NCI-H146 (cell line): Measurements from ENCODE around the gene ZFYVE19.
"Not testable (repeated sequence)": the region's sequence is repeated elsewhere in the genome, so short reads cannot be mapped to it uniquely, and the experiment has no call there.

Experiments
- DNase-seq: peaks from one replicate; lab custom pipeline; 2025; lab: John Stamatoyannopoulos, UW

Gene ZFYVE19

GRCh38 chr15:40847223-40847961, 40.5 kb downstream of the ZFYVE19 start:
- peak; percentile 39 for DNase-seq

- no peak for DNase-seq
Observed at GRCh38 chr15:40850576-40851112, 43.8 kb downstream of the ZFYVE19 start.

DNA sequence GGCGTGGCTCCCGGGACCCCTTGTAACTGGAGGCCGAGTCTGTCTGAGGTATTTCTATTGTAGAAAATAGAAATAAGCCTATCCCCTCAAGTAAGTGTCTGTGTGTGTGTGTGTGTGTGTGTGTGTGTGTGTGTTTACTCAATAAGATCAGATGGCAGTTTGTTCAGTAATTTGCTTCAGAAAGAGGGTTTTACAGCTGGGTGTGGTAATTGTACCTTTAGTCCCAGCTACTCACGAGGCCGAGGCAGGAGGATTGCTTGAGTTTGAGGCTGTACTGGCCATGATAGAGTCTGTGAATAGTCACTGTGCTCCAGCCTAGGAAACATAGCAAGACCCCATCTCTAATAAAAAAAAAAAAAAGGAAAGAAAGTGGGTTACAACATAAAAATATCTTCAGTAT, 45.6 kb downstream of the ZFYVE19 start:
- peak; percentile 11 for DNase-seq

DNA sequence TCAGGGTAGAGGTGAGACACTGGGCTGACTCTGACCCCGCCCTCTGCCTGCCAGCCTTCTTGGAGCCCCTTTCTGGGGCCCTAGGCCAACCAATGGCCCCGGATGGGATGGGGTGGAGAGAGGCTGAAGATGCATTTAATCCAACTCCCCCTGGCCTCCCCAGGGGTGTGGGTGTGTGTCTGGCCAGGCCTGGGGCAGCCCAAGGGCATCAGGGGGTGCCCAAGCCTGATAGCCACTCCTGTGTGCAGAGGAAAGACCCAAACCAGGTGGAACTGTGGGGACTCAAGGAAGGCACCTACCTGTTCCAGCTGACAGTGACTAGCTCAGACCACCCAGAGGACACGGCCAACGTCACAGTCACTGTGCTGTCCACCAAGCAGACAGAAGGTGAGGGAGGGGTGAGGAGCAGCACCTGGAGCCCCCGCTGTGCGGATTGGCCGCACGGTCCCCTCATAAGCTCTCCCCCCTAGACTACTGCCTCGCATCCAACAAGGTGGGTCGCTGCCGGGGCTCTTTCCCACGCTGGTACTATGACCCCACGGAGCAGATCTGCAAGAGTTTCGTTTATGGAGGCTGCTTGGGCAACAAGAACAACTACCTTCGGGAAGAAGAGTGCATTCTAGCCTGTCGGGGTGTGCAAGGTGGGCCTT, 46.5 kb downstream of the ZFYVE19 start:
- DNase-seq, result no peak

GRCh38 chr15:40854161-40854560, 47.3 kb downstream of the ZFYVE19 start:
- DNase-seq, result no peak

- no peak for DNase-seq
Observed at GRCh38 chr15:40855706-40856234, 48.9 kb downstream of the ZFYVE19 start.

DNA sequence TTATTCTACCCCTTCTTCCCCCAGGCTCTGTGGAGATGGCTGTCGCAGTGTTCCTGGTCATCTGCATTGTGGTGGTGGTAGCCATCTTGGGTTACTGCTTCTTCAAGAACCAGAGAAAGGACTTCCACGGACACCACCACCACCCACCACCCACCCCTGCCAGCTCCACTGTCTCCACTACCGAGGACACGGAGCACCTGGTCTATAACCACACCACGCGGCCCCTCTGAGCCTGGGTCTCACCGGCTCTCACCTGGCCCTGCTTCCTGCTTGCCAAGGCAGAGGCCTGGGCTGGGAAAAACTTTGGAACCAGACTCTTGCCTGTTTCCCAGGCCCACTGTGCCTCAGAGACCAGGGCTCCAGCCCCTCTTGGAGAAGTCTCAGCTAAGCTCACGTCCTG, 49.9 kb downstream of the ZFYVE19 start:
- DNase-seq, result no peak

DNA sequence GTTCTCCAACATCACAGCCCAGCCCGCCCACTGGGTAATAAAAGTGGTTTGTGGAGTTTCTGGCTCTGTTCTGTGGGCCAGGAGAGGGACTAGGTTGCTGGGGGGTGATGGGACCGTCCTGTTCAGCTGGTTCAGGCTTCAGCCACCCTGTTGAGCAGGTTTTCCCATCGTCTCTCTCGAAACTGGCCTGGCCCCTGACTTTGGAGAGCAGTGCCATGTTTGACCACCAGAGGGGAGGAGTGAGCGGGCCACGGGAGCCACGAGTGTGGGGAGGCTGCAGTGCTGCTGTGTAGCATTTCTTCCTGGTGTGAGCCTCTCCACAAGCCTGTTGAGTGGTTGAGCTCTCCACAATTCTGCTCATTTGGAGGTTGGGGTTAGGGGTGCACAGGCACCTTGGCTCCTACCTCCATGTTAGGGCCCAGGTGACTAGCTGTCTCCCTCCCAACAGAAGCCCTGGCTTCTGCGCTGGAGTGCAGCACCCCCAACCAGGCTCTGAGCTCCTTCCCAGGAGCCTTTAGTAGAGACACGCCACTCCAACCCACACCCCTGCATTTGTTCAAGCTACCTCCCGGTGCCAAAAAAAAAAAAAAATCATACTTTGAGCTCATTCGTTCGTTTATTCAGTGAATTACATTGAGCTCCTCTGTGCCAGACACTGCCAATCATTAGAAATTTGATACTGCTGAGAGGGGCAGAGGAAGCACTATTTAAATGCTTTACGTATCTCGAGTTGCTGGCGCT, 50.9 kb downstream of the ZFYVE19 start:
- DNase-seq, result peak; percentile 20

DNA sequence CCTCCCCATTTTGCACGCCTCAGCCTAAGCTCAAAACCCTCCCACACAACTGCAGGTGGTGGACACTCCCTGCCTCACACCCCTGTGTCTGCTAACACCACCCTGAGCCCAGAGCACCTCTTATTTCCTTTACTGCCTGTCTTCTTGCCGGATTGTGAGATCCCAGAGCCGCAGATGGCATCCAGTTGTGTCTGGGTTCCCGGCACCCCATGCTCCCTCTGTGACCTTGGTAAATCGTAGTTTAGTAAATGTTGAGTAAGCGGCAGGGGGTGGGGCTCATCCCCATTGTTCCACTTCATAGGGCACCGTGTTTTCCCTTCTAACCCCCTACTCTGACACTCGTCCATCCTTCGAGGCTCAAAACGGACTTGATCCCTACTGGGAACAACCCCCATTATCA, 51.8 kb downstream of the ZFYVE19 start:
- DNase-seq, result no peak

- DNase-seq, result peak; percentile 68
Observed at GRCh38 chr15:40859206-40859851, 52.4 kb downstream of the ZFYVE19 start.

DNA sequence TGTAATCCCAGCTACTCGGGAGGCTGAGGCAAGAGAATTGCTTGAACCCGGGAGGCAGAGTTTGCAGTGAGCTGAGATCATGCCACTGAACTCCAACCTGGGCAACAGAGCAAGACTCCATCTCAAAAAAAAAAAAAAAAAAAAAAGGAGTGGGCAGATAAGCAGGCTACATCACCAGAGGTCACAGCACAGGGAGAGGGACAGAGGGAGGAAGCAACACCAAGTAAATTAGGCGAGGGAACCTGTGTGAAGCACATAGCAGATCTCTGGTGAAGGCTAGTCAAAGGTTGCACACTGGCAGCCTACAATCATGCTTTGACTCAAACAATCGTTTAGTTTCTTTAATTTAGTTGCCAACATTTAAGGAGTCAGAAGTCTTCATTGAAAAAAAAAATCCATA, 54.3 kb downstream of the ZFYVE19 start:
- not testable (repeated sequence) for DNase-seq

DNA sequence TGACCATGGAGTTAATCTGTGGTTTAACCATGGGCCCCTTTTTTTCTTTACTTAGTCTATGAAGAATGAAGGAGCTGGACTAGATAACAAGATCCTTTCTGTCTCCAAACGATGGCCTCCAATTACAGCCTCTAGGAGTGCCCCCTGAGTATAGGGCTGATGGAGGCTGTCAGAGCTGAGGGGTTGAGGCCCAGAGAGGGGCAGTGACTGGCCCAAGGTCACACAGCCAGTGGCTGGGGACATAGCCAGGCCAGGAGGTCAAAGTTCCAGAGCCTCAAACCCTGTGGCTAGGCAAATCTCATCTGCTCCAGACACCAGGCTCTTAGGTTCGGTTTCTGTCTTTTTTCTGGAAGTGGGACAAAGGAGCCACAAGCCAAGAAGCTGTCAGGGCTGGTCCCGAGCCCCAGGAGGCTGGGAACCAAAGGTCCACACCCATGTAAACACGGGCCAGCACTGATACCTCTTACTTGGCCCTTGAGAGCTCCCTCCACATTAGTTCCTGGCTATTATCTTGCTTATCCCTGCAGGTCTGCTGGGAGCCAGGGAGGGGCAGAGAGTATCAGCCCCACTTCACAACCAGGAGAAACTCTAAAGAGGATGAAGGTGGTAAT, 56.9 kb downstream of the ZFYVE19 start:
- no peak for DNase-seq
